Upper lobe of right lung (tissue), 1 donor: ENCODE data around the gene RABEP2. TPM values are rescaled to one million over a fixed set of nuclear protein-coding genes. Genes with fewer than 3 reads are reported as not detected.

ENCODE experiments used
- ATAC-seq: fragments of 200-7000 bp; cut with Tn5 transposase; one replicate; pipeline ENCODE4 v1.9.1; 2020; ENCODE audit warnings: mild to moderate bottlenecking, moderate library complexity
- DNase-seq: peaks from one replicate; pipeline ENCODE4 v3.0.0-alpha.2; 2020
- H3K27ac ChIP-seq: fragments of 200-600 bp; one replicate; pipeline ENCODE4 v1.8.0; 2022
- H3K27me3 ChIP-seq: fragments of 200-600 bp; one replicate; pipeline ENCODE4 v1.8.0; 2022; ENCODE audit warnings: mild to moderate bottlenecking
- H3K36me3 ChIP-seq: fragments of 200-600 bp; one replicate; pipeline ENCODE4 v1.8.0; 2022
- H3K4me1 ChIP-seq: fragments of 200-600 bp; one replicate; pipeline ENCODE4 v1.8.0; 2022
- H3K4me3 ChIP-seq: fragments of 200-600 bp; one replicate; pipeline ENCODE4 v1.8.0; 2022; ENCODE audit warnings: mild to moderate bottlenecking
- H3K9me3 ChIP-seq: fragments of 200-600 bp; one replicate; pipeline ENCODE4 v1.8.0; 2022
- CTCF ChIP-seq: fragments of 200-600 bp; IDR thresholded peaks from one replicate; pipeline ENCODE4 v1.8.0; 2022; ENCODE audit warnings: antibody characterized with exemption
- intact Hi-C: fragments of 100-400 bp; cut with DNase I; formaldehyde crosslinking; loops from one replicate; pipeline ENCODE4 v1.11.0; 2022
- total RNA-seq: library from RNA; stranded (reverse); fragmentation: NEBNext Ultra II Directional; extraction: Animal tissue kit (Norgen Biotek cat#: 25700); gene quantifications from one replicate; pipeline ENCODE4 v1.2.1, GENCODE V29; 2021
- donor health status: DM: no; HTN: yes; CAD: no; lungs with severe emphysema.

The RABEP2 gene
- total RNA-seq, 1 donor from 2014 or later: 23.4 TPM

- H3K4me1 ChIP-seq: no peaks in the 10 kb centered on the region
- H3K9me3 ChIP-seq: no peaks in the 10 kb centered on the region
- DNase-seq (no peak), ATAC-seq (no peak)
- peaks cover 40% of the 10 kb centered on the region for H3K36me3 ChIP-seq
- TF ChIP-seq CTCF: no peak
- H3K4me3 ChIP-seq: no peak overlapping the region
- no peak overlapping the region for H3K27ac ChIP-seq
- intact Hi-C loops: no loop called here
- H3K27me3 ChIP-seq: no peaks in the 10 kb centered on the region
These were observed 19.7 kb downstream of the RABEP2 start for GRCh38 chr16:28905229-28905754.

DNA sequence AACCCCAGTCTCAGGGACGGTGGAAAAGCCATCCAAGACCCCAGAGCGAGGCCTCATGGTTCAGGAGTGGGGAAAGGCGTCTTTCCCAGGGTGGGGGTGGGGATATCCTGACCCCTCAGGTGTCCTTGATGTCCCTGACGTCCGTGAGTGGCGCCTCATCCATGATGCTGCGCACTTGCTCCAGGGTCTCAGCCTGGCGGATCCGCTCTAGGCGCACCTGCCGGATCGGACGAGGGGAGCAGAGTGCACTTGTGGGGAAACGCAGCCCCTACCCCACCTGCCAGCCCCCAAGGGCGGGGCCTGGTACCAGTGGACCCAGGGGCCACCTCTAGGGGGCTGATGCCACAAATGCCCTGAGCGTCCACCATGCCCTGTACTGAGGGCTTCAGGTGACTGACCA, 20.2 kb downstream of the RABEP2 start:
- Histone ChIP-seq H3K36me3 (peaks cover 40% of the 10 kb centered on the region), H3K4me3 (no peak overlapping the region), H3K27ac (no peak overlapping the region), H3K9me3 (no peaks in the 10 kb centered on the region), H3K27me3 (no peaks in the 10 kb centered on the region), H3K4me1 (no peaks in the 10 kb centered on the region)
- no peak for TF ChIP-seq CTCF
- intact Hi-C loops: no loop called here
- DNase-seq (no peak), ATAC-seq (no peak)

- intact Hi-C loops: no loop called here
- DNase-seq (no peak), ATAC-seq (no peak)
- Histone ChIP-seq H3K27me3 (no peaks in the 10 kb centered on the region), H3K4me3 (no peak overlapping the region), H3K4me1 (no peaks in the 10 kb centered on the region), H3K9me3 (no peaks in the 10 kb centered on the region), H3K36me3 (peaks cover 39% of the 10 kb centered on the region), H3K27ac (no peak overlapping the region)
- TF ChIP-seq CTCF: no peak
These were observed 20.7 kb downstream of the RABEP2 start for GRCh38 chr16:28904363-28904762.

- ATAC-seq: peak; percentile 6
- H3K9me3 ChIP-seq: no peaks in the 10 kb centered on the region
- H3K36me3 ChIP-seq: peaks cover 30% of the 10 kb centered on the region
- no peak for DNase-seq
- no peak overlapping the region for H3K4me3 ChIP-seq
- H3K27me3 ChIP-seq: no peaks in the 10 kb centered on the region
- no peak for TF ChIP-seq CTCF
- no peaks in the 10 kb centered on the region for H3K4me1 ChIP-seq
- H3K27ac ChIP-seq: no peak overlapping the region
- intact Hi-C loops: no loop called here
These were observed 21.5 kb downstream of the RABEP2 start for GRCh38 chr16:28903344-28904042.

DNA sequence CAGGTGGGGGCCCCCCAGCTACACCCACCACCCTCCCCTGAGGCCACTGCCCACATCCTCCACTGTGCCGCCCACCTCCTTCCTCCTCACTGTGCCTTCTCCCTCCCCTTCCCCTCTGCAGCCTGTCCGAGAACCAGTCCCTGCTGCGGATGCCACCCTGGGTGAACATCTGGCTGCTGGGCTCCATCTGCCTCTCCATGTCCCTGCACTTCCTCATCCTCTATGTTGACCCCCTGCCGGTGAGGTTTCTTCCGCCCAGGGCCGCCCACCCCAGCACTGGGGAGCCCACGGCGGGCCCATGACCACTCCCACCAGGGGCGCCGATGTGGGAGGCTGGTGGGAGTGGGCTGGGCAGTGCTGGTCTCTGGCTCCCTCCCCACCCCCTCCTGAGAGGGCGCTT, 22.1 kb downstream of the RABEP2 start:
- Histone ChIP-seq H3K27me3 (no peaks in the 10 kb centered on the region), H3K4me3 (no peak overlapping the region), H3K4me1 (no peaks in the 10 kb centered on the region), H3K27ac (no peak overlapping the region), H3K9me3 (no peaks in the 10 kb centered on the region), H3K36me3 (peaks cover 24% of the 10 kb centered on the region)
- TF ChIP-seq CTCF: no peak
- DNase-seq: no peak
- intact Hi-C loops: no loop called here
- peak; percentile 8 for ATAC-seq
